Measurements from ENCODE around the gene MFNG. TPM values are rescaled to one million over a fixed set of nuclear protein-coding genes. Genes with fewer than 3 reads are reported as not detected.
A peak's percentile ranks its signal among the peaks of the same experiment; 100 is the strongest.

The MFNG gene
- total RNA-seq, 3 donors from 2014 or later (not counting 1 experiment from before 2014, with no cell fraction given) = 75.3 to 111 (median 110) TPM

DNA sequence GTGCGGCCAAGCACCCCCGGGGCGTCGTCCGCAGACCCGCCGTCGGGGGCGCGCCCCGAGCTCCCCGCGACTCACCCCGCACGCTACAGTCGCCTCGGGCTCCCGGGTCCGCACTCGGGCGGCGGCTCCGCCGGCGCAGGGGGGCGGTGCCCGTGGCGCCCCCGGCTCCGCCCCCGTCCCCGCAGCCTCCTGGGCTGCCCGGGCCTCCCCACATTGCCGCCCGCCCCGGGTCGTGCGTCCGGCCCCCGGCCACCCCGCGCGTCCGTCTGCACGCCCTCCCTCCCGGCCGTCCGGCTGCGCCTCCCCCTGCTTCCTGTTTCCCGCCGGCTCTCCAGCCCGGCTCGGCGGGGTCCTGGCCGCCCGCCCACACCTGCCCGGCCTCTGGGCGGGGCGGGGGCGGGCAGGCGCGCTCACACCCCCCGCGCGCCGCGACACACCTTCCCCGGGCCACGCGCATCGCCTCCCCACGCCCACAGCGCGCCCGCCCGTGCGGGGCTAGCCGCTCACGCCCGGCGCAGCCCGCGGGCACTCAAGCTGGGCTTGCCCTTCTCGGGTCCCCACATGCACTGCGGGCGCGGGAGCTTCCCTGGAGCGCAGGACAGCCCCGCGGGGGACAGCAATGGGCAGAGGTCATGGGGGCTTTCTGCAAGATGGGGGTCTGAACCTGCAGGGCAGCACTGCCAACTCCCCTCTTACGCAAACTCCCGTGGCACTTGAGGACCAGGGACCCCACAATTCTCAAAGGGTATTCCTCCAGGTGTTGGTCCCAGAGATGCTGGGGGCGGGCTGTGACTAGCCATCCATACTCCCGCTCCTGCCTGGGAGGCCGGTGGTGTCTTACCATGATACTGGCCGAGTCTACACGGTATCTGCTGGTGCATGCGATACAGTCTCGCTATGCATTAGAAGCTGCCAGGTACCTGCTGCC is 33.3 kb upstream of the MFNG start, which contains the start of gene CARD10:
Gene CARD10, minus strand, starts transcription at position 148 of the 928 bp plus-strand sequence. CDS start 215 bp downstream, outside the sequence.
- H3K4me3 Mint-ChIP-seq = peak within 1 kb of the TSS; percentile 83
- TF ChIP-seq, protein P1, sequence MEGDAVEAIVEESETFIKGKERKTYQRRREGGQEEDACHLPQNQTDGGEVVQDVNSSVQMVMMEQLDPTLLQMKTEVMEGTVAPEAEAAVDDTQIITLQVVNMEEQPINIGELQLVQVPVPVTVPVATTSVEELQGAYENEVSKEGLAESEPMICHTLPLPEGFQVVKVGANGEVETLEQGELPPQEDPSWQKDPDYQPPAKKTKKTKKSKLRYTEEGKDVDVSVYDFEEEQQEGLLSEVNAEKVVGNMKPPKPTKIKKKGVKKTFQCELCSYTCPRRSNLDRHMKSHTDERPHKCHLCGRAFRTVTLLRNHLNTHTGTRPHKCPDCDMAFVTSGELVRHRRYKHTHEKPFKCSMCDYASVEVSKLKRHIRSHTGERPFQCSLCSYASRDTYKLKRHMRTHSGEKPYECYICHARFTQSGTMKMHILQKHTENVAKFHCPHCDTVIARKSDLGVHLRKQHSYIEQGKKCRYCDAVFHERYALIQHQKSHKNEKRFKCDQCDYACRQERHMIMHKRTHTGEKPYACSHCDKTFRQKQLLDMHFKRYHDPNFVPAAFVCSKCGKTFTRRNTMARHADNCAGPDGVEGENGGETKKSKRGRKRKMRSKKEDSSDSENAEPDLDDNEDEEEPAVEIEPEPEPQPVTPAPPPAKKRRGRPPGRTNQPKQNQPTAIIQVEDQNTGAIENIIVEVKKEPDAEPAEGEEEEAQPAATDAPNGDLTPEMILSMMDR (IDR thresholded peaks at IDR 0.05) = no peak
- H3K4me1 Mint-ChIP-seq = peaks cover 0 to 6% of the 10 kb centered on the region in 2 donors
- DNase-seq (peak in 1 of 2 donors; percentile 45), ATAC-seq (peak; percentile 38 to 77 (median 71))
- intact Hi-C loops (cut with micrococcal nuclease) = no loop called here
- no peak within 1 kb of the TSS for H3K4me3 ChIP-seq (ENCODE audit: low read length)
- WGBS (ENCODE audit: insufficient coverage) = 7% methylated on average over 99 of the region's 99 CpGs
- peaks cover 14% of the 10 kb centered on the region for H3K27me3 ChIP-seq (ENCODE audit: control insufficient read depth, insufficient read depth, low read length)
- H3K9me3 ChIP-seq (ENCODE audit: control insufficient read depth, insufficient read depth, low read length) = no peaks in the 10 kb centered on the region
- peaks cover 25 to 28% of the 10 kb centered on the region in 2 donors for H3K27me3 Mint-ChIP-seq (ENCODE audit: low read depth in 2 of 2)
- H3K36me3 ChIP-seq (ENCODE audit: control insufficient read depth, insufficient read depth, low read length) = no peaks in the 10 kb centered on the region
- H3K36me3 Mint-ChIP-seq = peaks cover 7% of the 10 kb centered on the region
- H3K9me3 Mint-ChIP-seq = no peaks in the 10 kb centered on the region
- peaks cover 6% of the 10 kb centered on the region for H3K4me1 ChIP-seq (ENCODE audit: control insufficient read depth, insufficient read depth, low read length)
- H3K27ac ChIP-seq (ENCODE audit: low read length) = no peak within 1 kb of the TSS
- H3K27ac Mint-ChIP-seq = no peak within 1 kb of the TSS

DNA sequence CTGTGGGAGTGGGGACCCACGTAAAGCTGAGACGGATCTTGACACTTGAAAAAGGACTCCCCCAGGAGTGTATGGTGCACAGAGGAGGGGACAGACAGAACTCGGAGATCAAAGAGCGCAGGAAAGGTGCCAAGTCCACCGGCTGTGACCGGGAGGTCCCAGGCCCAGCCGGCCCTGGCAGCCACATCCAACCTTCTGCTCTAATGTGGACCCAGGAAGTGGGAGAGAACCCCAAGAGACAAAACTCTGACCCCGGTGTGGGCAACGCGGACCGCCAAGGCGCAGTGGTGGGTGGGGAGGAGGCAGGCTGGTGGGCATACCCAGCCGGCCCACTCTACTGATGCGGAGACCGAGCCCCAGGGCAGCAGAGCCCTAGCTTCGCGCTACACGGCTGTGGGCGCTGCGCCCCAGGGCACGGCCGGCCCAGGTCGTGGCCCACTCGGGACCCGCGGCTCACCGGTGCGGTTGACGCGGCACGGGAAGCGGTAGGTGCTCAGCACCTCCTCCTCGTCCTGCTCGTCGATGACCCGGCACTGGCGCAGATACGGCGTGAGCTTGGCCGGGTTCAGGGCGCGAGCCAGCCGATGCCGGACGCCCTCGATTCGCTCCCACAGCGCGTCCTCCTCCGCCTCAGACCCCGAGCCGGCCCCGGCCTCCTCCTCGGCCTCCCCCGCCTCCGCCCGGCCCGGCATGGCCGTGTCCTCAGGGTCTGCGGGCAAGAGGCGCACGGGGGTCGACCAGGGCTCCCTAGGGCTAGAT is 32.5 kb upstream of the MFNG start:
- WGBS (ENCODE audit: insufficient coverage) = 20% methylated on average over 63 of the region's 63 CpGs
- Histone ChIP-seq H3K36me3 (ENCODE audit: control insufficient read depth, insufficient read depth, low read length) (no peaks in the 10 kb centered on the region), H3K4me3 (ENCODE audit: low read length) (no peak overlapping the region), H3K27ac (ENCODE audit: low read length) (no peak overlapping the region), H3K4me1 (ENCODE audit: control insufficient read depth, insufficient read depth, low read length) (peaks cover 6% of the 10 kb centered on the region), H3K27me3 (ENCODE audit: control insufficient read depth, insufficient read depth, low read length) (peaks cover 14% of the 10 kb centered on the region), H3K9me3 (ENCODE audit: control insufficient read depth, insufficient read depth, low read length) (no peaks in the 10 kb centered on the region)
- intact Hi-C loops (cut with micrococcal nuclease) = no loop called here
- Mint-ChIP-seq H3K9me3 (no peaks in the 10 kb centered on the region), H3K27me3 (ENCODE audit: low read depth in 2 of 2) (peaks cover 25 to 27% of the 10 kb centered on the region in 2 donors), H3K4me1 (peaks cover 0 to 6% of the 10 kb centered on the region in 2 donors), H3K27ac (no peak overlapping the region), H3K4me3 (peak overlapping the region; percentile 83), H3K36me3 (peaks cover 7% of the 10 kb centered on the region)
- TF ChIP-seq, protein P1 (IDR thresholded peaks at IDR 0.05) = no peak
- ATAC-seq (peak in 1 of 3 donors; percentile 35), DNase-seq (no peak)

DNA sequence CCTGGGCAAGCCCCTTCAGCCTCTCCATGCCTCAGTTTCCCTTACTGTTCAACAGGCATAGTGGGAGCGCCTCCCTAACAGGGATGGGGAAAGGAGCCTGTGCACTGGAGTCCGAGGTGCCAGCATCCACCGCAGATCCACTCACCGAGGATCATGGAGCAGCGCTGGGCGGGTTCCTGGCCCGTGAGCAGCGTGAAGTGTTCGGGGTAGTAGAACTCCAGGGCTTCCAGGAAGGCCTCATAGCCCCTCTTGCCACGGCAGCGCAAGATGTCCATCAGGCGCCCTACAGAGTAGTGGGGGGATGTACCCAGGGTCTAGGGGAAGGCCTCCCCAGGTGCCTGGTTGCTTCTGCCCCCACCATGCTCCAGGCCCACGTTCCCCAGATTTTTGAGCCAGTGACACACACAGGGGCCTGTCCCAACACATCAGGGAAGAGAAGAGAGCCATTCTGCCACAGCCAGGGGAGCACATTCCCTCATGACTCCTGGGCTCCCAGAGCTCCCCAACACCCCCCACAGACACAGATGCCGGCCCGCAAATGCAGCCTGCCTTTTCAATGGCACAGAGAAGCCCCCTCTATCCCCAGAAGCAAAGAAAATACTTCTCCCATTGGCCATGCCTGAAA is 31.8 kb upstream of the MFNG start:
- WGBS (ENCODE audit: insufficient coverage) = 96% methylated on average over 15 of the region's 15 CpGs
- H3K27me3 Mint-ChIP-seq (ENCODE audit: low read depth in 2 of 2) = peaks cover 23 to 26% of the 10 kb centered on the region in 2 donors
- TF ChIP-seq, protein P1 (IDR thresholded peaks at IDR 0.05) = no peak
- Histone ChIP-seq H3K4me3 (ENCODE audit: low read length) (no peak overlapping the region), H3K4me1 (ENCODE audit: control insufficient read depth, insufficient read depth, low read length) (peaks cover 6% of the 10 kb centered on the region), H3K9me3 (ENCODE audit: control insufficient read depth, insufficient read depth, low read length) (no peaks in the 10 kb centered on the region), H3K27me3 (ENCODE audit: control insufficient read depth, insufficient read depth, low read length) (peaks cover 14% of the 10 kb centered on the region), H3K27ac (ENCODE audit: low read length) (no peak overlapping the region), H3K36me3 (ENCODE audit: control insufficient read depth, insufficient read depth, low read length) (no peaks in the 10 kb centered on the region)
- H3K9me3 Mint-ChIP-seq = no peaks in the 10 kb centered on the region
- H3K36me3 Mint-ChIP-seq = peaks cover 7% of the 10 kb centered on the region
- no peak for ATAC-seq
- DNase-seq = no peak
- peaks cover 0 to 6% of the 10 kb centered on the region in 2 donors for H3K4me1 Mint-ChIP-seq
- intact Hi-C loops (cut with micrococcal nuclease) = no loop called here
- no peak overlapping the region for H3K27ac Mint-ChIP-seq
- H3K4me3 Mint-ChIP-seq = peak overlapping the region; percentile 83
